Right atrium auricular region (tissue), 2 donors: Measurements from ENCODE around the gene CEP70. TPM values are rescaled to one million over a fixed set of nuclear protein-coding genes. Genes with fewer than 3 reads are reported as not detected.
A peak's percentile ranks its signal among the peaks of the same experiment; 100 is the strongest.

ENCODE experiments used
- DNase-seq: peaks from one replicate; pipeline ENCODE4 v3.0.0-alpha.2; 2019; ENCODE audit warnings: low spot score
- H3K27ac ChIP-seq, 2 donors: fragments of 200-600 bp; sonication (generic); 1 replicate in 1 of 2; 2 replicates in 1 of 2; pipeline ENCODE4 v1.5.1; 2016 to 2019
- H3K27me3 ChIP-seq, 2 donors: fragments of 200-600 bp; sonication (generic); one replicate each; pipeline versions ENCODE4 v1.5.1 to v1.6.0; 2017 to 2019
- H3K36me3 ChIP-seq: fragments of 200-600 bp; sonication (generic); one replicate; pipeline ENCODE4 v1.5.1; 2016
- H3K4me1 ChIP-seq, 2 donors: fragments of 200-600 bp; sonication (generic); one replicate each; pipeline versions ENCODE4 v1.5.1 to v1.6.0; 2017 to 2019
- H3K4me3 ChIP-seq, 2 donors: fragments of 200-600 bp; sonication (generic); 1 replicate in 1 of 2; 2 replicates in 1 of 2; pipeline ENCODE4 v1.5.1; 2017 to 2019; ENCODE audit warnings: mild to moderate bottlenecking in 1 of 2, moderate library complexity in 1 of 2
- H3K9me3 ChIP-seq, 2 donors: fragments of 200-600 bp; sonication (generic); one replicate each; pipeline ENCODE4 v1.5.1; 2019
- total RNA-seq, 2 donors: library from RNA; depleted of rRNA; stranded (reverse); fragments of >200 nt; gene quantifications; one replicate each; pipeline ENCODE4 v1.1.0, GENCODE V29; 2016
- TF ChIP-seq, protein P1 (sequence below), 2 donors: fragments of 200-600 bp; sonication (generic); IDR thresholded peaks; one replicate each; pipeline ENCODE4 v1.5.1; 2019; ENCODE audit warnings: antibody characterized with exemption in 2 of 2

The CEP70 gene, protein sequence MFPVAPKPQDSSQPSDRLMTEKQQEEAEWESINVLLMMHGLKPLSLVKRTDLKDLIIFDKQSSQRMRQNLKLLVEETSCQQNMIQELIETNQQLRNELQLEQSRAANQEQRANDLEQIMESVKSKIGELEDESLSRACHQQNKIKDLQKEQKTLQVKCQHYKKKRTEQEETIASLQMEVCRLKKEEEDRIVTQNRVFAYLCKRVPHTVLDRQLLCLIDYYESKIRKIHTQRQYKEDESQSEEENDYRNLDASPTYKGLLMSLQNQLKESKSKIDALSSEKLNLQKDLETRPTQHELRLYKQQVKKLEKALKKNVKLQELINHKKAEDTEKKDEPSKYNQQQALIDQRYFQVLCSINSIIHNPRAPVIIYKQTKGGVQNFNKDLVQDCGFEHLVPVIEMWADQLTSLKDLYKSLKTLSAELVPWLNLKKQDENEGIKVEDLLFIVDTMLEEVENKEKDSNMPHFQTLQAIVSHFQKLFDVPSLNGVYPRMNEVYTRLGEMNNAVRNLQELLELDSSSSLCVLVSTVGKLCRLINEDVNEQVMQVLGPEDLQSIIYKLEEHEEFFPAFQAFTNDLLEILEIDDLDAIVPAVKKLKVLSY
- 10 to 100 TPM; 18.9 to 24.3 TPM for total RNA-seq

DNA sequence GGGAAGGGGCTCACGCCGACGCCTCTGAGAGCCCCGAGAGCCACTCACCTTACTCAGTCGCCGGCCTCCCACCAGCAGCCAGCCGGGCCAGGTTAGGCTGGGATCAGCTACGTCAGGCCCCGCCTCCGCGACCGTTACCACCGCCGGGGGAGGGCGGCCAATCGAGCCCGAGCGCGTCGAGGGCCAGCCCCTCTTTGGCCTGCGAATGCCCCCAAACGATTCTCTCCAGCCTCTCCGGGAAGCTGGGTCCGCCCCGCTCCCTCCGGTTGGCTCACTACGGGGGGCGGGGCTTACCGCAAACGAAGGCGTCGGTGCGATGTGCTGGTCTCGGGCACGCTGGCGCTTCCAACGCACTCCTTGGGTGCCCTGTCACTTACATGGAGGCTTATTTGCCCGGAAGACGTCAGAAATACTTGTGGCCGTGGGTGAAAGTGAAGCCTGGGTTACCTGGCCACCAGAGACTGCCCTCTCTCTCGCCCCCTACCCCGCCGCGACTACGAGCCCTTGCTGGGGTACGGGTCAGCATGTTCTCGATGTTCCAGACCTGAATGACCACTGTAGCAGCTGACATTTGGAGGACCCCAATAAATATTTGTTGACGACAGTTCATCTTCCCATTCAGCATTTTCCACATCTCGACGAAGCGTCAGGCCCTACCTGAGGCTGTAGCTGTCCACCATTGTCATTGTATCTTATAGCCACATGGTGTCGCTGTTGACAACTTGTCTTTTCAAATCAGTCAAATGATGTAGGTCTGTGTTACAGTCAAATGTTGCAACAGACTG, at the start of gene CEP70:
Gene CEP70, minus strand, starts transcription at position 111 of the 785 bp plus-strand sequence. CDS start 21,333 bp downstream, outside the sequence.
- H3K27me3 ChIP-seq, result no peaks in the 10 kb centered on the region
- peak within 1 kb of the TSS; percentile 87 to 88 for H3K27ac ChIP-seq
- H3K4me1 ChIP-seq, result peaks cover 0 to 15% of the 10 kb centered on the region in 2 donors
- DNase-seq, result peak; percentile 94
- TF ChIP-seq, protein P1, sequence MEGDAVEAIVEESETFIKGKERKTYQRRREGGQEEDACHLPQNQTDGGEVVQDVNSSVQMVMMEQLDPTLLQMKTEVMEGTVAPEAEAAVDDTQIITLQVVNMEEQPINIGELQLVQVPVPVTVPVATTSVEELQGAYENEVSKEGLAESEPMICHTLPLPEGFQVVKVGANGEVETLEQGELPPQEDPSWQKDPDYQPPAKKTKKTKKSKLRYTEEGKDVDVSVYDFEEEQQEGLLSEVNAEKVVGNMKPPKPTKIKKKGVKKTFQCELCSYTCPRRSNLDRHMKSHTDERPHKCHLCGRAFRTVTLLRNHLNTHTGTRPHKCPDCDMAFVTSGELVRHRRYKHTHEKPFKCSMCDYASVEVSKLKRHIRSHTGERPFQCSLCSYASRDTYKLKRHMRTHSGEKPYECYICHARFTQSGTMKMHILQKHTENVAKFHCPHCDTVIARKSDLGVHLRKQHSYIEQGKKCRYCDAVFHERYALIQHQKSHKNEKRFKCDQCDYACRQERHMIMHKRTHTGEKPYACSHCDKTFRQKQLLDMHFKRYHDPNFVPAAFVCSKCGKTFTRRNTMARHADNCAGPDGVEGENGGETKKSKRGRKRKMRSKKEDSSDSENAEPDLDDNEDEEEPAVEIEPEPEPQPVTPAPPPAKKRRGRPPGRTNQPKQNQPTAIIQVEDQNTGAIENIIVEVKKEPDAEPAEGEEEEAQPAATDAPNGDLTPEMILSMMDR (IDR thresholded peaks at IDR 0.05), result peak; percentile 85 to 89
- peak within 1 kb of the TSS; percentile 68 to 71 for H3K4me3 ChIP-seq
- no peaks in the 10 kb centered on the region for H3K36me3 ChIP-seq
- H3K9me3 ChIP-seq, result no peaks in the 10 kb centered on the region

DNA sequence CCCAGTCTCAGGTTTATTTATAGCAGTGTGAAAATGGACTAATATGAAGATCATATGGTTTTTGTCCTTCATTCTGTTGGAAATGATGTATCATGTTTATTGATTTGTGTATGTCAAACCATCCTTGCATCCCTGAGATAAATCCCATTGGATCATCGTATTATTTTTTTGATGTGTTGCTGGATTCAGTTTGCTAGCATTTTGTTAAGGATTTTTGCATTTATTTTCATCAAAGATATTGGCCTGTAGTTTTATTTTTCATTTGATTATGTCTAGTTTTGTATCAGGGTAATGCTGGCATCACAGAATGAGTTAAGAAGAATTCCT, 48.8 kb upstream of the CEP70 start:
- Histone ChIP-seq H3K36me3 (no peaks in the 10 kb centered on the region), H3K27ac (no peak overlapping the region), H3K27me3 (no peaks in the 10 kb centered on the region), H3K9me3 (peaks cover 0 to 40% of the 10 kb centered on the region in 2 donors), H3K4me1 (no peaks in the 10 kb centered on the region), H3K4me3 (no peak overlapping the region)
- TF ChIP-seq, protein P1 (IDR thresholded peaks at IDR 0.05), result no peak
- no peak for DNase-seq

DNA sequence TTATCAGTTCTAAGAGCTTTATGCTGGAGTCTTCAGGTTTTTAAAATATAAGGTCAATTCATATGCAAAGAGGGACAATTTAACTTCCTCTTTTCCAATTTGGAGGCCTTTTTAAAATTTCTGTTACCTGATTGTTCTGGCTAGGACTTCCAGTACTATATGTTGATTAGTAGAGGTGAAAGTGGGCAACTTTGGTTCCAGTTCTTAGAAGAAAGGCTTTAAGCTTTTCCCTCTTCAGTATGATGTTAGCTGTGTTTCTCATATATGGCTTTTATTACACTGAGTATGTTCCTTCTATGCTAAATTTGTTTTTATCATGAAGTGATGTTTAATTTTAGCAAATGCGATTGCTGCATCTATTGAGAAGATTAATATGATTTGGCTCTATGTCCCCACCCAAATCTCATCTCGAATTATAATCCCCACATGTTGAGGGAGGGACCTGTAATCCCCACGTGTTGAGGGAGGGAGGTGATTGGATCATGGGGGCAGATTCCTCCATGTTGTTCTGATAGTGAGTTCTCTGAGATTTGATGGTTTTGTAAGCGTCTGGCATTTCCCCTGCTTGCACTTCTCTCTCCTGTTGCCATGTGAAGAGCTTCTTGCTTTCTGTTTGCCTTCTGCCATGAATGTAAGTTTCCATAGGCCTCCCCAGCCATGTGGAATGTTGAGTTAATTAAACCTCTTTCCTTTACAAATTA, 48.3 kb upstream of the CEP70 start:
- TF ChIP-seq, protein P1 (IDR thresholded peaks at IDR 0.05), result no peak
- H3K9me3 ChIP-seq, result peaks cover 0 to 40% of the 10 kb centered on the region in 2 donors
- no peaks in the 10 kb centered on the region for H3K4me1 ChIP-seq
- no peak for DNase-seq
- no peaks in the 10 kb centered on the region for H3K27me3 ChIP-seq
- no peaks in the 10 kb centered on the region for H3K36me3 ChIP-seq
- H3K4me3 ChIP-seq, result no peak overlapping the region
- no peak overlapping the region for H3K27ac ChIP-seq

DNA sequence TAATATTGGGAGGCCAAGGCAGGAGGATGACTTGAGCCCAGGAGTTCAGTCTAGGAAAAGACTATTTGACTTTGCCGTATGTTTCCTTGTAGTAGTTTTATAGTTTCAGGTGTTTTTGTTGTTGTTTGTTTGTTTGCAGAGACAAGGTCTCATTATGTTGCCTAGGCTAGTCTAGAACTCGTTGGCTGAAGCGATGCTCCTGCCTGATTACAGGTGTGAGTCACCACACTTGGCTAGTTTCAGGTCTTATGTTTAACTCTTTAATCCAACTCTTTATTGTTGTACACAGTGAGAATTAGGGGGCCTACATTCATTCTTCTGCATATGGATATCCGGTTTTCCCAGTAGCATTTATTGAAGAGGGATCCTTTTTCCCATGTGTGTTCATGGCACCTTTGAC, 46.5 kb upstream of the CEP70 start:
- Histone ChIP-seq H3K9me3 (peaks cover 0 to 23% of the 10 kb centered on the region in 2 donors), H3K4me1 (no peaks in the 10 kb centered on the region)
- TF ChIP-seq, protein P1 (IDR thresholded peaks at IDR 0.05), result no peak

DNA sequence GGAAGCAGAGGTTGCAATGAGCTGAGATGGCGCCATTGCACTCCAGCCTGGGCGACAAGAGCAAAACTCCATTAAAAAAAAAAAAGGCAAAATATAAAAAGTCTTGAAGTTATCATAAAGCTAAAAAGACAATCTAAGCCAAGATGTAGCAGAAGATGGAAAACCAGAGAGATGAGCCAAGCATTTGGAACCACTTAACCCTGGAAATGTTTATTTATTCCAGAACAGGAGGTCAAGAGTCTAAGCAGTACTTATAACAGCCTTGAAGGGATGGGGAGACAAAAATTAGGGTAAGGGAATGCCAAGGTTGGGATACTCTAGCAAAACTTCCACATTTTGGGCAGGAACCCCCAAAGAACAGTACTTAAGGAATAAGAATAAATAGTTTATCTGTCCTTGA, 44.6 kb upstream of the CEP70 start:
- H3K4me1 ChIP-seq, result no peaks in the 10 kb centered on the region
- peaks cover 0 to 13% of the 10 kb centered on the region in 2 donors for H3K9me3 ChIP-seq
- TF ChIP-seq, protein P1 (IDR thresholded peaks at IDR 0.05), result no peak

More for the DNA sequence above, 46.5 kb upstream of the CEP70 start:
- H3K27me3 ChIP-seq, result no peaks in the 10 kb centered on the region
- no peak overlapping the region for H3K4me3 ChIP-seq
- no peak overlapping the region for H3K27ac ChIP-seq
- DNase-seq, result no peak
- H3K36me3 ChIP-seq, result no peaks in the 10 kb centered on the region

More for the DNA sequence above, 44.6 kb upstream of the CEP70 start:
- H3K36me3 ChIP-seq, result no peaks in the 10 kb centered on the region
- no peak overlapping the region for H3K4me3 ChIP-seq
- no peak overlapping the region for H3K27ac ChIP-seq
- DNase-seq, result no peak
- H3K27me3 ChIP-seq, result no peaks in the 10 kb centered on the region
